NCI-H2107 (cell line): ENCODE measurements around the gene ANKDD1A.

Experiments used
- DNase-seq: peaks from one replicate; lab custom pipeline; 2025; lab: John Stamatoyannopoulos, UW

The ANKDD1A gene

DNA sequence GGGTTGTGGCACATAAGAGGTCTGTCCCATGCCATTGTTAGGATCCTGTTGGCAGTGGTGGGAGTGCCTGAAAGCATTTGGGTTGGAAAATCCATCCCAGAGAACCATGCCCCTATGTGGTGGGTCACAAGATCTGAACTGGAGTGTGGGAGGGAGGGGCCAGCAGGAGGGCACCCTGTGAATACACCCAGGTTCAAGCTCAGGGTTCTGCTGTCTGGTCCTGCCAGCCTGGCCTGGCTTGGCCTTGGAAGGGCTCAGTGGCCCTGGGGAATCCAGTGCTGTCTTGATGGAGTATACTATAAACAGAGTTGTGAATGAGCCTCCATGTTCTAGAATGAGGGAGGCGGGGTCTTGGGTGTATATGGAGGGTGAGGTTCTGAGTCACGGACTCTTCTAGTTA is 11.8 kb downstream of the ANKDD1A start:
- no peak for DNase-seq

DNA sequence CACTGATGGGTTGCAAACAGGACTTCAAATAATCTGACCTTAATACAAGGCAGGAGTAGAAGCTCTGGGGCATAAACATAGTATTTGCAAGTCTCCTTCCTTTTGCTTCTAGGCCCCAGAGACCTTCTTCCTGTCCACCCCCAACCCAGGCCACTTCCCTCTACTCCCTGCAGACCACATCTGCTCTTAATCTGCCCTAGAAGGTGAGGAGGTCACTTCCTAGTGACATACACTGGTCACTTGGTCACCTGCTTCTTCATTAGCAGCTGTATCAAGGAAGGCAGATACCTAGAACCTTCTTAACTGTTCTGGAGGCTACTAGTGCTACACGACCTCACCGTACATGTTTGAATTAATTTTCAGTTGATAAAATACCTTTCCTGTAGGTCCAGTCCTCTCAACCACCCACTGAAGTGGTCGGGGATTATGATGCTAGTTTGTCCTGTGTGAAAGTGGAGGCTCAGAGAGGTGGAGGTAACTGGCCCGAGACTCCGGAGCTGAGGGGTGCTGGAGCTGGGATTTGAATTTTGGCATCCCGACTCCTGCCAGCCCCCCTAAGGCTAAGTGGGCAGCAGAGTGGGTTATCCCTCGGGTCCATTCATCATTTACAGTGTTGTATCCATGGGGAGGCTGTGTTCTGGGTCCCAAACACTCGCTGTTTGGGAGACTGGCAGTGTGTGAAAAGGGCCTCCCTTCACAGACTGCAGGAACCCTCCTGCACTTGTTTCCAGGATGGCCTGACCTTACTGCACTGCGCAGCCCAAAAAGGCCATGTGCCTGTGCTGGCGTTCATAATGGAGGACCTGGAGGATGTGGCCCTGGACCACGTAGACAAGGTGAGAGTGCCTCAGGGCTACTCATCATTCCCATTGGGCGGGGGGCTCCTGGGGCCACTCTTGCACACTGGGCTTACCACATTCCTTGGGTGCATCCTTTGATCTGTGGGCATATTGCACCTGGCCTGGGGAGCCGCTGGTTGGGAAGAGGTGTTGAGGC is 13.9 kb downstream of the ANKDD1A start:
- DNase-seq, result no peak

GRCh38 chr15:64926661-64927060 is 15.0 kb downstream of the ANKDD1A start:
- no peak for DNase-seq

DNA sequence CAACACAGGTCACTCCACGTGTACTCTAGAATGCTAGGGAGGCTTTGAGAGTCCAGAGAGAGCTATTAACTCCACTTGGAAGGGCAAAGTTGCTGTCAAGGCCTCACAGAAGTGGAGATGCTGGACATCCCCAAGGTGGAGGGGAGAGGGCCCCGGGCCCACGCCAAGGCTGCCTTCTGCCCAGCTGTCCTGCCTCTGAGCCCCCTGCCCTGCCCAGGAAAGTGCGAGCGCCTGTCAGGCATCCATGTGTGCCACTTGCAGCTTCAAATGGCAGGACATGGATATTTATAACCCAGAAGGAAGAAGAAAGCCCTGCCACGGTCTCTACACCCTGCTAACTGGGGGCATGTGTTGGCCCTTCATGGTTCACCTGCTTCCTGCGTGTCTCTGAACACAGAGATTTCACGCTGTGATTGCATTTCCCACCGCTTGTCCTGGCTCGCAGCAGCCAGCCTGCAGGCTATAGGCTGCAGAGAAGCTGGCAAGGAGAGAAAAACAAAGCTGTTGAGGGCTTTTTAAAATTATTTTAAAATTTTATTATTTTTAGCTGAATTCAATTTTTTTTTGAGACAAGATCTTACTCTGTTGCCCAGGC is 17.0 kb downstream of the ANKDD1A start:
- DNase-seq, result no peak

DNA sequence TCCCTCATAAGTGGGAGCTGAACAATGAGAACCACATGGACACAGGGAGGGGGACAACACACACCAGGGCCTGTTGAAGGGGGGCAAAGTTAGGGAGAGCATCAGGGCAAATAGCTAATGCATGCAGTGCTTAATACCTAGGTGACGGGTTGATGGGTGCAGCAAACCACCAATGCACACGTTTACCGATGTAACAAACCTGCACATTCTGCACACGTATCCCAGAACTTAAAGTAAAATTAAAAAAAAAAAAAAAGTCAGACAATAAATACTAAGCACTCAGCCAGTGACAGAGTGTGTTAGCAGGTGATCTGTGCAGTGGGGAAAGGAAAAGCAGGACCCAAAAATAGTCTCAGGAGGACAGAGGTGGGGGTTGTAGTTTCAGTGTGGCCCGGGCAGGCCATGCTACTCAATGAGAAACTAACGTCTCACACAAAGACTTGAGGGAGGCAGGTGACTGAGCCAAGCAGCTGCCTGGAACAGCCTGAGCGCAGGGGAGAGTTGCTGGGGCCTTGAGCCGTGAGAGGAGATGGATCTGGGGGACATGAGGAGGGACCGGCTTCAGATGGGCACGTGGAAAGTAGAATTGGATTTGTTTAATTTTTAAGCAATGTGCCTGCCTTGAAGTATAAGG is 18.4 kb downstream of the ANKDD1A start:
- no peak for DNase-seq

DNA sequence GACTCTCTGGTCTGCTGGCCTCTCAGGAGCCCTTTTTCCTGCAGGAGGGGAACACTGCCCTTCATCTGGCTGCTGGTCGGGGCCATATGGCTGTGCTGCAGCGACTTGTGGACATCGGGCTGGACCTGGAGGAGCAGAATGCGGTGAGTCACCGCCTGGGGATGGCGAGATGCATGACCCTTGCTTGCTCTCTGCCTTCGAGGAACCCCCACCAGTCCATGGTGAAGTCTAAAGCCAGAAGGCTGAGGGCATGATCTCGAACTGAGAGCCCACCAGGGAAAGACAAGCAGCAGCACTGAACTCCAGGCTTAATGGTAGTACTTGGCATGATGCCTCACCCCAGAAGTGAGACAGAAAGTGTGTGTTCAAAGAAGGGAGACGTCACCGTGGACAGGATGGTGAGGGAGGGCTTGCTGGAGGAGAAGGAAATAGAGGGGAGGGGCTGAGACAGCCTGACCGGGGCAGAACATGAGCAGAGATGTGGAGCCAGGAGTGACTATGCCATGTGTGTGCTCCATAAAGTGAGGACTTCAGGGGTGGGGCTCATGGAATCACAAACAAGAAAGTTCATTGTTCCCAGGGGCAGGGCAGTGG is 19.2 kb downstream of the ANKDD1A start:
- DNase-seq, result no peak

DNA sequence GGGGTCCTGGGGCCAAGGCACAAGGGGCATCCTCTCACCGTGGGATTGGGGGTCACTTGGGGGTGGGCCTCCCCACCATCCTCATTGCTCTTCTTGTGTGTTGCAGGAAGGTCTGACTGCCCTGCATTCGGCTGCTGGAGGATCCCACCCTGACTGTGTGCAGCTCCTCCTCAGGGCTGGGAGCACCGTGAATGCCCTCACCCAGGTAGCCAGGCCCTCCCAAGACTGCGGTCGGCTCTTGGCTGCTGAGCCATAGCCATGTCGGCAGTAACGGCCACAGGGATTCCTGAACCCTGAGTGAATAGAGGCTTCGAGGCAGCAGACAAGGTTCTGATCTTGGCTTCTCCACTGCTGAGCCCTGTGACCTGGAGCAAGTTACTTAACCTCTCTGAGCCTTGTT is 19.7 kb downstream of the ANKDD1A start:
- no peak for DNase-seq

- DNase-seq, result no peak
These were observed 22.3 kb downstream of the ANKDD1A start for GRCh38 chr15:64934023-64934422.

DNA sequence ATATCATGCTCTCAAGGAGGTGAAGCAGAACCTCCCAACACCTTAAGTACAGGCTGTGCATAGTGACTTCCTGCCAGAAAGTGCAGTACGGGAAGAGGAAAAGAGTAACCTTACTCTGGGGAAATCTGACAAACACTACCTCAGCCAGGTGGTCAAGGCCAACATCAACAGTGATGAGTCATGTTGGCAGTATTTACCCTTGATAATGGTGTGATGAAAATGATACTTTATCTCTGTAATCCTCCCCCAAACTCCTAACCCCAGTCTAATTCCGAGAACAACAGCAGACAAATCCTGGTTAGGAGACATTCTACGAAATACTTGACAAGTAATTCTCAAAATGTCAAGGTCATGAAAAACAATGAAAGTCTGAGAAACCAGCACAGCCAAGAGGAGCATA is 26.5 kb downstream of the ANKDD1A start:
- DNase-seq, result no peak

DNA sequence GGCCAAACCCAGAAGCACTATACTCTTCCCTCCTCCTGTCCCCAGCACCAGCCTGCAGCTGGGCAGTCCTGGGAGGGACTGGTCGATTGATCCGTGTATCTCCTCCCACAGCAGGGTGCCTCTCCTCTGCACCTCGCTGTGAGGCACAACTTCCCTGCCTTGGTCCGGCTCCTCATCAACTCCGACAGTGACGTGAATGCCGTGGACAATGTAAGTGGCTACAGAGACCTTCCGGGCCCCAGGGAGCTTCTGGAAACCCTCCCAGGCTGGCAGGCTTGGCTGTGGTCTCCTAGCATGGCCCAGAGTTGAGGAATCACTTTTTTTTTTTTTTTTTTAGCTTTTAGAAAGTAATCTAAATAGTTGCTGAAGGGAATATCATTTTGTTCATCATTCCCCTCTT is 30.7 kb downstream of the ANKDD1A start:
- DNase-seq, result no peak

DNA sequence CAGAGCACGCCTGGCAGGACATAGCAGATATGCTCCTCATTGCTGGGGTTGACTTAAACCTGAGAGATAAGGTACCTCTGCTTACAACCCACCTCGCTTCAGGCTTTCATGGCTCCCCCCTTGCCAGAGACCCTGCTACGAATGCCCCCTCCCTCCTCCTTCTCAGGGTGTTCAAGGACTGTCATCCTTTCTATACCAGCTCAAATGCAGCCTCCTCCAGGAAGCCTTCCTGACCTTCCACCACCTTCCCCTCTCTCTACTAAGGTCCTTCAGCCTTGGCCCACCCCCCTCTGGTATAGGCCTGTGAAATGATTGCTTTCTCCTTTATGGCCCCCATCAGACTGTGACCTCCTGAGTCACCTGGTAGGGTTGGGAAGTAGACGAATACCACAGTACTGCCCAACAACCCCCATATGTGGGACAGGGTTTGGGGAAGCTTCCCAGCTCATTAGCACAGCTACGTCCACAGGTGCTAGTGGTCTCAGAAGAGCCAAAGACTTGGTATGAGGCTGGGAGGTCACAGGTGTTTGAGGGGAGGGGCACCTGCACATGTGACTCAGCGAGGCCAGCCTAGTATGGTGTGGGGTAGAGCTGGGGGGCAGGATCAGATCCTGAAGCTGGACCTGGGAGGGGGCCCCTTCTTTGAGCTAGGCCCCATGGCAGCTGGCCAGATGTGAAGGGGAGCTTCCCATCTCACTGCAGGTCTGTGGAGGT is 32.0 kb downstream of the ANKDD1A start:
- DNase-seq, result no peak

- no peak for DNase-seq
These were observed 33.3 kb downstream of the ANKDD1A start for GRCh38 chr15:64944961-64945360.

DNA sequence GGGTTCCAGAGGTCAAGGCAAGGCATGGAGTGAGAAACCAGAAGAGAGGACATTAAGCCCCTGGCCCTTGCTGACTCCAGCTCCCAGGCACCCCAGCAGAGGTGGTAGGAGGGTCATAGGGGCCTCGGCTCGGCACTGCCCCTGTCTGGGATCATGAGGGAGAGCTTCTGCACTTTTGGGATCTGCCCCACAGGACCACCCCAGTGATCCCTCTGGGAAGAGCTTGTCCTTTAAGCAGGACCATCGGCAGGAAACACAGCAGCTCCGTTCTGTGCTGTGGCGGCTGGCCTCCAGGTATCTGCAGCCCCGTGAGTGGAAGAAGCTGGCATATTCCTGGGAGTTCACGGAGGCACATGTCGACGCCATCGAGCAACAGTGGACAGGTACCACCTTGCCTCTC is 35.5 kb downstream of the ANKDD1A start:
- DNase-seq, result no peak

DNA sequence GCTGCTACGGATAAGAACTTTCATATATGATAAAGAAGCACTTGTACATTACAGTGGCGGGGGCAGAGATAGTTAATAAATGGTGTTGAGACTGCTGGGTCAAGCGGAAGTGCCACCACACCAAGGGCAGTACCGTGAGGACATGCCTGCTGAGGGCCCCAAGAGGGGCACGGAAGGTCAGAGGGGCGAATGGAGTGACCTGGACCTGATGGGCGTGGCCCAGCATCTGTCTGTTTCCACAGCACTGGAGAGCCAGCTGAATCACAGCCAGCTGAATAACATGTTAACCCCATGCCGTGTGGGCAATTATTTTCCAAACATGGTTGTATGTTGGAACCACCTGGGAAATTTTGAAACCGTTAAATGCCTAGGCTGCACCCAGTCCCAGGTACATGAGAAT is 37.2 kb downstream of the ANKDD1A start:
- no peak for DNase-seq

- DNase-seq, result no peak
These were observed 37.9 kb downstream of the ANKDD1A start for GRCh38 chr15:64949383-64950186.

GRCh38 chr15:64950888-64951287 is 39.2 kb downstream of the ANKDD1A start:
- no peak for DNase-seq

- DNase-seq, result no peak
These were observed 40.2 kb downstream of the ANKDD1A start for GRCh38 chr15:64951777-64952418.

DNA sequence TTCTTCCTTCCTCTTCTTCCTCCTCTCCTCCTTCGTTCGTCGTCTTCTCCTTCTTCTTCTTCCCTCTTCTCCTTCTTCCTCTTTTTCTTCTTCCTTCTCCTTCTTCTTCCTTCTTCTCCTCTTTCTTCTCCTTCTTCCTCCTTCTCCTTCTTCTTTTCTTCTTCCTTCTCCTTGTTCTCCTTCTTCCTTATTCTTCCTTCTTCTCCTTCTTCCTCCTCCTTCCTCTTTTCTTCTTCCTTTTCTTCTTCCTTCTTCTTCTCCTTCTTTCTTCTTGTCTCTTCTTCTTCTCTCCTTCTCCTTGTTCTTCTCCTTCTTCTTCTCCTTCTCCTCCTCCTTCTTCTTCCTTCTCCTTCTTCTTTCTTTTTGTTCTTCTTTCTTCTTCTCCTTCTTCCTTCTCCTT is 42.7 kb downstream of the ANKDD1A start:
- no peak for DNase-seq

GRCh38 chr15:64959128-64959527 is 47.4 kb downstream of the ANKDD1A start:
- DNase-seq, result no peak

GRCh38 chr15:64960153-64960552 is 48.5 kb downstream of the ANKDD1A start:
- DNase-seq, result no peak

DNA sequence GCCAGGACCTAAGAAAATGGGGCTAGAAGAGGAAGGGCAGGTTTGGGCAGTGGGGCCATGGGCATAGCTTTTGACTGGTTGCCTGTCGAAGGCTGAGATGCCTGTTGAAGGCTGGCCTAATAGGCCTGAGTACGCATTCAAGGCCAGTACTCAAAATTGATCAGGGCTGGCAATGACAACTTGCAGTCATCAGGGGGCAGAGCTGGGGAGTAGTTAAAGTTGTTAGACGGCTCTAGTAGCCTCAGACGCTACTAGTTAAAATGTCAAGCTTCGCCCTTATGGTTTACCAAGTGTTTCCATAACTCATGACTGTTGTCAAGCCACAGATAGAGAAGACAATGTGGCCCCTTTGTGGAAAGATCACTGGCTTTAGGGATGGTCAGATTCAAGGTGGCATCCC is 49.3 kb downstream of the ANKDD1A start:
- no peak for DNase-seq
